GM23248 (cell line): ENCODE measurements around the gene SART3. TPM values are rescaled to one million over a fixed set of nuclear protein-coding genes. Genes with fewer than 3 reads are reported as not detected.

Experiments used
- DNase-seq: peaks from one replicate; pipeline ENCODE4 v3.0.0-alpha.2; 2015
- H2AFZ ChIP-seq: fragments of 200-600 bp; sonication (generic); 2 replicates; pipeline ENCODE4 v1.6.1; 2016; ENCODE audit warnings: antibody characterized with exemption
- H3F3A ChIP-seq: fragments of 200-600 bp; sonication (generic); 2 replicates; pipeline ENCODE4 v1.6.1; 2016; ENCODE audit warnings: mild to moderate bottlenecking, antibody characterized with exemption, mixed run types; ENCODE audit not compliant: insufficient read depth
- H3K27ac ChIP-seq: fragments of 200-600 bp; sonication (generic); 2 replicates; pipeline ENCODE4 v1.5.1; 2016; ENCODE audit warnings: mild to moderate bottlenecking
- H3K27me3 ChIP-seq: fragments of 200-600 bp; sonication (generic); replicated peaks from 2 replicates; pipeline ENCODE4 v1.6.1; 2016; ENCODE audit warnings: mild to moderate bottlenecking; ENCODE audit not compliant: insufficient read depth
- H3K36me3 ChIP-seq: fragments of 200-600 bp; sonication (generic); 2 replicates; pipeline ENCODE4 v1.6.1; 2016; ENCODE audit warnings: low read depth, mild to moderate bottlenecking
- H3K4me1 ChIP-seq: fragments of 200-600 bp; sonication (generic); 2 replicates; pipeline ENCODE4 v1.6.1; 2016; ENCODE audit warnings: mild to moderate bottlenecking; ENCODE audit not compliant: insufficient read depth
- H3K4me2 ChIP-seq: fragments of 200-600 bp; sonication (generic); one replicate; pipeline ENCODE4 v1.6.1; 2016; ENCODE audit warnings: mild to moderate bottlenecking; ENCODE audit not compliant: unreplicated experiment
- H3K4me3 ChIP-seq: fragments of 200-600 bp; sonication (generic); 2 replicates; pipeline ENCODE4 v1.5.1; 2016; ENCODE audit warnings: mild to moderate bottlenecking
- H3K79me2 ChIP-seq: fragments of 200-600 bp; sonication (generic); 2 replicates; pipeline ENCODE4 v1.6.1; 2016; ENCODE audit warnings: mild to moderate bottlenecking; ENCODE audit not compliant: insufficient read depth
- H3K9ac ChIP-seq: fragments of 200-600 bp; sonication (generic); 2 replicates; pipeline ENCODE4 v1.6.1; 2016; ENCODE audit warnings: mild to moderate bottlenecking
- H3K9me2 ChIP-seq: fragments of 200-600 bp; sonication (generic); 2 replicates; pipeline ENCODE4 v1.6.1; 2016; ENCODE audit warnings: mixed run types, mild to moderate bottlenecking, moderate library complexity; ENCODE audit not compliant: insufficient read depth
- H3K9me3 ChIP-seq: fragments of 200-600 bp; sonication (generic); one replicate; pipeline ENCODE4 v1.6.1; 2017; ENCODE audit warnings: low read depth
- H4K20me1 ChIP-seq: fragments of 200-600 bp; sonication (generic); 2 replicates; pipeline ENCODE4 v1.6.0; 2016; ENCODE audit not compliant: insufficient read depth
- EZH2 ChIP-seq: fragments of 200-600 bp; sonication (generic); IDR thresholded peaks from 2 replicates; pipeline ENCODE4 v1.6.1; 2018; ENCODE audit warnings: antibody characterized with exemption, mild to moderate bottlenecking; ENCODE audit not compliant: insufficient read depth, poor library complexity, severe bottlenecking
- EZH2phosphoT487 ChIP-seq: fragments of 200-600 bp; sonication (generic); IDR thresholded peaks from 2 replicates; pipeline ENCODE4 v1.6.1; 2018; ENCODE audit warnings: antibody characterized with exemption, moderate library complexity, mild to moderate bottlenecking, low read depth; ENCODE audit not compliant: insufficient read depth
- WGBS, 2 experiments: methylation state at CpG; one replicate each; pipeline ENCODE4 v1.1.6; 2015 to 2017; ENCODE audit warnings: low lambda C conversion rate in 2 of 2, low coverage in 1 of 2; ENCODE audit errors: missing lambda C conversion rate in 2 of 2; 5-methylcytosine and 5-hydroxymethylcytosine counted together
- in situ Hi-C: fragments of 300-500 bp; cut with MboI; formaldehyde crosslinking; loops from 2 replicates; pipeline ENCODE4 v1.15.0; 2020
- polyA plus RNA-seq: library from polyadenylated mRNA; unstranded; fragments of >200 nt; fragmentation: Nextera tagmentation; extraction: Ambion mirVana; gene quantifications from 2 replicates; pipeline ENCODE4 v1.2.1, GENCODE V29; 2016
- total RNA-seq: library from RNA; depleted of rRNA; stranded (reverse); fragments of >200 nt; shearing (Covaris generic); gene quantifications from 2 replicates; pipeline ENCODE4 v1.2.3, GENCODE V29; 2014

The SART3 gene
- total and polyA plus RNA-seq, 2 experiments from 2014 or later: 20.5 to 29.7 TPM

- no peaks in the 10 kb centered on the region for H3K9me2 ChIP-seq
- peak within 1 kb of the TSS; percentile 69 for H3K9ac ChIP-seq
- peak within 1 kb of the TSS; percentile 63 for H2AFZ ChIP-seq
- 1 to 2% methylated on average over 16 to 27 of the region's 27 CpGs for WGBS, 2 experiments
- no peaks in the 10 kb centered on the region for H4K20me1 ChIP-seq
- H3K36me3 ChIP-seq: no peaks in the 10 kb centered on the region
- no peak within 1 kb of the TSS for H3K27ac ChIP-seq
- H3K4me1 ChIP-seq: peaks cover 18% of the 10 kb centered on the region
- peak within 1 kb of the TSS; percentile 75 for H3K4me2 ChIP-seq
- H3K9me3 ChIP-seq: no peaks in the 10 kb centered on the region
- no peaks in the 10 kb centered on the region; the same call in 1 of the 2 replicates for H3F3A ChIP-seq
- DNase-seq: peak; percentile 66
- H3K79me2 ChIP-seq: peaks cover 35% of the 10 kb centered on the region
- TF ChIP-seq EZH2phosphoT487 (no peak), EZH2 (no peak)
- no peaks in the 10 kb centered on the region for H3K27me3 ChIP-seq
- in situ Hi-C loops: no loop called here
- H3K4me3 ChIP-seq: peak within 1 kb of the TSS; percentile 71
These were observed 36.8 kb upstream of the SART3 start, which contains the start of gene TMEM119 for GRCh38 chr12:108597559-108598471. TMEM119 (minus strand) TSS chr12:108598084; CDS start chr12:108592383, 5,701 bp downstream.

GRCh38 chr12:108596854-108597558 lies 36.0 kb upstream of the SART3 start:
- TF ChIP-seq EZH2 (no peak), EZH2phosphoT487 (no peak)
- peak overlapping the region; percentile 63 for H2AFZ ChIP-seq
- DNase-seq: peak; percentile 42
- H3K79me2 ChIP-seq: peaks cover 35% of the 10 kb centered on the region
- no peaks in the 10 kb centered on the region for H4K20me1 ChIP-seq
- no peaks in the 10 kb centered on the region for H3K27me3 ChIP-seq
- no peaks in the 10 kb centered on the region; the same call in 1 of the 2 replicates for H3F3A ChIP-seq
- WGBS, 2 experiments: 3 to 8% methylated on average over 6 to 10 of the region's 10 CpGs
- no peaks in the 10 kb centered on the region for H3K9me3 ChIP-seq
- H3K4me3 ChIP-seq: peak overlapping the region; percentile 71
- H3K36me3 ChIP-seq: no peaks in the 10 kb centered on the region
- no peak overlapping the region for H3K27ac ChIP-seq
- H3K4me2 ChIP-seq: peak overlapping the region; percentile 75
- peak overlapping the region; percentile 69 for H3K9ac ChIP-seq
- in situ Hi-C loops: no loop called here
- peaks cover 18% of the 10 kb centered on the region for H3K4me1 ChIP-seq
- no peaks in the 10 kb centered on the region for H3K9me2 ChIP-seq

- Histone ChIP-seq H2AFZ (peak overlapping the region; percentile 20; the same call in 1 of the 2 replicates), H3K27me3 (no peaks in the 10 kb centered on the region), H3K27ac (no peak overlapping the region), H3K4me1 (peaks cover 18% of the 10 kb centered on the region), H4K20me1 (no peaks in the 10 kb centered on the region), H3K36me3 (no peaks in the 10 kb centered on the region), H3K9me3 (no peaks in the 10 kb centered on the region), H3K9ac (peak overlapping the region; percentile 54), H3K79me2 (peaks cover 35% of the 10 kb centered on the region), H3K4me3 (peak overlapping the region; percentile 71), H3F3A (no peaks in the 10 kb centered on the region; the same call in 1 of the 2 replicates), H3K4me2 (peak overlapping the region; percentile 75), H3K9me2 (no peaks in the 10 kb centered on the region)
- in situ Hi-C loops: no loop called here
- DNase-seq: peak; percentile 45
- 27 to 34% methylated on average over 16 to 17 of the region's 17 CpGs for WGBS, 2 experiments
- no peak for TF ChIP-seq EZH2
- TF ChIP-seq EZH2phosphoT487: no peak
These were observed 35.0 kb upstream of the SART3 start for GRCh38 chr12:108595711-108596647.
